Glutamatergic neuron (in vitro differentiated cells): ENCODE data around the gene NDUFA7. TPM values are rescaled to one million over a fixed set of nuclear protein-coding genes. Genes with fewer than 3 reads are reported as not detected.

Experiments used
- DNase-seq: peaks from one replicate; pipeline ENCODE4 v3.0.0; 2022
- H3K27ac Mint-ChIP-seq: one replicate; pipeline ENCODE4 v1.8.0; 2020; ENCODE audit warnings: mild to moderate bottlenecking, mixed read lengths, inconsistent platforms; ENCODE audit not compliant: unreplicated experiment
- H3K27me3 Mint-ChIP-seq: one replicate; pipeline ENCODE4 v1.8.0; 2020; ENCODE audit warnings: mild to moderate bottlenecking, moderate library complexity, mixed read lengths, inconsistent platforms; ENCODE audit not compliant: unreplicated experiment
- H3K36me3 Mint-ChIP-seq: one replicate; pipeline ENCODE4 v1.8.0; 2020; ENCODE audit warnings: mild to moderate bottlenecking, mixed read lengths, inconsistent platforms; ENCODE audit not compliant: unreplicated experiment
- H3K4me1 Mint-ChIP-seq: one replicate; pipeline ENCODE4 v1.8.0; 2020; ENCODE audit warnings: mild to moderate bottlenecking, low read depth, mixed read lengths, inconsistent platforms; ENCODE audit not compliant: unreplicated experiment
- H3K4me3 Mint-ChIP-seq: one replicate; pipeline ENCODE4 v1.8.0; 2020; ENCODE audit warnings: mild to moderate bottlenecking, mixed read lengths, inconsistent platforms; ENCODE audit not compliant: unreplicated experiment
- H3K9me3 Mint-ChIP-seq: one replicate; pipeline ENCODE4 v1.8.0; 2020; ENCODE audit warnings: mild to moderate bottlenecking, moderate library complexity, mixed read lengths, inconsistent platforms; ENCODE audit not compliant: unreplicated experiment
- CTCF ChIP-seq: fragments of 200-600 bp; sonication (generic); IDR thresholded peaks from one replicate; pipeline ENCODE4 v1.5.0; 2021; ENCODE audit not compliant: partially characterized antibody, unreplicated experiment
- total RNA-seq: library from RNA; stranded (reverse); fragmentation: NEBNext Ultra II Directional; extraction: Animal tissue kit (Norgen Biotek cat#: 25700); gene quantifications from one replicate; pipeline ENCODE4 v1.2.1, GENCODE V29; 2021; ENCODE audit not compliant: unreplicated experiment

NDUFA7 gene
- total RNA-seq, 1 donor from 2014 or later, result 65.1 TPM

DNA sequence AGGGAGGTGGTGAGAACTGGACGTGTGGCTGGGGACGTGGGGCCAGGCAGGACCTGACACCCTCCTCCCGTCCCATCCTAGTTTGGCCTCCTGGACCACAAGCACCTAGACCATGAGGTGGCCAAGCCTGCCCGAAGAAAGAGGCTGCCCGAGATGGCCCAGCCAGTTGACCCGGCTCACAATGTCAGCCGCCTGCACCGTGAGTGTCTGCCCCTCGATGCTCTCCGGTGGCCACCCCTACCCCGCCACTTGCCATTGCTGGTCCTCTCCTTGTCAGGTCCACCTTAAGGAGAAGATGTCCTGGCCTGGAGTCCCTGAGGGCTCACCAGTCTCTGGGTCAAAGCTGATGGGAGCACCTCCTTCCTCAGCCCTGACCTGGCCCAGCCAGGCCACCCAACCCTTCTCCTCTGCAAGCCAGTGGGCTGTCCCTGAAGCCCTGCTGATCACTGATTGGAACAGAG is 45.0 kb upstream of the NDUFA7 start:
- peaks cover 2% of the 10 kb centered on the region for H3K4me1 Mint-ChIP-seq
- H3K9me3 Mint-ChIP-seq, result peaks cover 4% of the 10 kb centered on the region
- DNase-seq, result no peak
- H3K36me3 Mint-ChIP-seq, result no peaks in the 10 kb centered on the region
- H3K4me3 Mint-ChIP-seq, result no peak overlapping the region
- no peak overlapping the region for H3K27ac Mint-ChIP-seq
- peaks cover 14% of the 10 kb centered on the region for H3K27me3 Mint-ChIP-seq
- TF ChIP-seq CTCF, result no peak

DNA sequence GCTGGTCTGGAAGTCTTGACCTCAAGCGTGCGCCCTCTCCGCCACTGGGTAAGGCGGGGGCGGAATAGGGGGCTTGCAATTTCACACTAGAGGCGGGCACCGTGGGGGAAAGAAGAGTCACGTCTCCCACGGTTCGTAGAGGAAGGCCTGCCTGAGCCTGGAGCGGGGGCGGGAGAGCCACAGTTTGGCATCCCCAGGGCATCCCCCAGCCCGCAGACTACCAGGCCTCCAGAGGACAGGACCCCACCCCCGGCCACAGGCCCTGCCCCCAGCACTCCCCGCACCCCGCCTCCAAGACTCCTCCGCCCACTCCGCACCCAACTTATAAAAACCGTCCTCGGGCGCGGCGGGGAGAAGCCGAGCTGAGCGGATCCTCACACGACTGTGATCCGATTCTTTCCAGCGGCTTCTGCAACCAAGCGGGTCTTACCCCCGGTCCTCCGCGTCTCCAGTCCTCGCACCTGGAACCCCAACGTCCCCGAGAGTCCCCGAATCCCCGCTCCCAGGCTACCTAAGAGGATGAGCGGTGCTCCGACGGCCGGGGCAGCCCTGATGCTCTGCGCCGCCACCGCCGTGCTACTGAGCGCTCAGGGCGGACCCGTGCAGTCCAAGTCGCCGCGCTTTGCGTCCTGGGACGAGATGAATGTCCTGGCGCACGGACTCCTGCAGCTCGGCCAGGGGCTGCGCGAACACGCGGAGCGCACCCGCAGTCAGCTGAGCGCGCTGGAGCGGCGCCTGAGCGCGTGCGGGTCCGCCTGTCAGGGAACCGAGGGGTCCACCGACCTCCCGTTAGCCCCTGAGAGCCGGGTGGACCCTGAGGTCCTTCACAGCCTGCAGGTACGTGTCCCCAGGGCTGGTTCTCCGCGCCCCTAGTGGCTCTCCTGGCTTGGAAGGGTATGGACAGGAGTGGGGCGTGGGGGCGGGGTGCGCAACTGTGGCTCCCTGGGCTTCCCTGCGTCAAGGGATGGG is 42.9 kb upstream of the NDUFA7 start, which contains the start of gene ANGPTL4:
TSS of gene ANGPTL4 (plus strand) at position 353 of the 969 bp plus-strand sequence. CDS start at position 520, 167 bp downstream.
- peak; percentile 64 for DNase-seq
- Mint-ChIP-seq H3K4me1 (peaks cover 2% of the 10 kb centered on the region), H3K4me3 (peak within 1 kb of the TSS; percentile 77), H3K27ac (no peak within 1 kb of the TSS), H3K36me3 (no peaks in the 10 kb centered on the region), H3K27me3 (peaks cover 14% of the 10 kb centered on the region), H3K9me3 (peaks cover 4% of the 10 kb centered on the region)
- TF ChIP-seq CTCF, result no peak

GRCh38 chr19:8361921-8362793 is 41.0 kb upstream of the NDUFA7 start:
- no peak for TF ChIP-seq CTCF
- Mint-ChIP-seq H3K4me3 (no peak overlapping the region), H3K27ac (no peak overlapping the region), H3K4me1 (peaks cover 2% of the 10 kb centered on the region), H3K36me3 (no peaks in the 10 kb centered on the region), H3K9me3 (peaks cover 1% of the 10 kb centered on the region), H3K27me3 (peaks cover 9% of the 10 kb centered on the region)
- DNase-seq, result no peak

DNA sequence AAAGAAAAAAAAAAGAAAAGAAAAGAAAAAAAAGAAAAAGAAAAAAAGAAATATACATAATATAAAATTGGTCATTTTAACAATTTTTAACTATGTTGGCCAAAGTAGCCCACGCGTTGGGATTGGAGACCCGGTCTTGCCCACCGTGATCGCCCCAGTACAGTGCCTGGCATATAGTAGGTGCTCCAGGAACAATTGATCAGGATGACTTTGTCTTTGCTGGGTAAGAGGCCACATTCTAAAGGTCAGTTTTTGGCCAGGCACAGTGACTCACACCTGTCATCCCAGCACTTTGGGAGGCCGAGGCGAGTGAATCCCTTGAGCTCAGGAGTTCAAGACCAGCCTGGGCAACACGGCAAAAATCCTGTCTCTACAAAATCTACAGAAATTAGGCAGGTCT is 39.0 kb upstream of the NDUFA7 start:
- H3K4me3 Mint-ChIP-seq, result no peak overlapping the region
- no peaks in the 10 kb centered on the region for H3K9me3 Mint-ChIP-seq

More for the DNA sequence above, 39.0 kb upstream of the NDUFA7 start:
- no peak for DNase-seq
- no peaks in the 10 kb centered on the region for H3K36me3 Mint-ChIP-seq
- TF ChIP-seq CTCF, result no peak
- H3K27ac Mint-ChIP-seq, result no peak overlapping the region
- H3K27me3 Mint-ChIP-seq, result peaks cover 9% of the 10 kb centered on the region
- H3K4me1 Mint-ChIP-seq, result peaks cover 2% of the 10 kb centered on the region
